ENCODE measurements around the gene BAZ2A.
"Not testable (repeated sequence)": the region's sequence is repeated elsewhere in the genome, so short reads cannot be mapped to it uniquely, and the experiment has no call there.

The BAZ2A gene

DNA sequence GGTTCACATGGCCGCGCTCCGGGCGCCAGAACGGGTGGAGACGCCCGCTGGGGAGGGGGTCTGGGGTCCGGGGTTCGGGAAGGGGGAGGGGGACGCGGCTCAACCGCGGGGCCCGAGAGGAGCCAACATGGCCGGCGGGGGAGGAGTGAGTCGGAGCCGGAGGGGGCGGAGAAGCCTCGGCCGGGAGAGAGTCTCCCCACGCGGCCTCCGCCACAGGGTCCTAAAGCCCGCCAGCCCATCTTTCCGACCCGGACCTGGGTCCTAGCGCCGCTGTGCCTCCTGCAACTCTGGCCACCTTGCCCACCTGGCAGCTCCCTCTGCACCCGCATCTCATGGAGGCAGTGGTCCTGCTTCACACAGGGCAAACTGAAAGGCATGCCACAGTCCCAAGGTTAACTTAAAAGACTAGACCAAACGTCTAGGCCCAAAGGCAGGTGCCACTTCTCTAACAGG is at the start of gene BAZ2A:
Gene BAZ2A, minus strand, starts transcription at position 147 of the 453 bp plus-strand sequence. CDS start 12,796 bp downstream, outside the sequence.
- DNase-seq, result peak; percentile 87 to 90
- TF ChIP-seq POLR2A (IDR thresholded peaks at IDR 0.05; ENCODE audit: low read length) (no peak), GATA1 (IDR thresholded peaks at IDR 0.05; ENCODE audit: low read depth, low read length) (no peak)

DNA sequence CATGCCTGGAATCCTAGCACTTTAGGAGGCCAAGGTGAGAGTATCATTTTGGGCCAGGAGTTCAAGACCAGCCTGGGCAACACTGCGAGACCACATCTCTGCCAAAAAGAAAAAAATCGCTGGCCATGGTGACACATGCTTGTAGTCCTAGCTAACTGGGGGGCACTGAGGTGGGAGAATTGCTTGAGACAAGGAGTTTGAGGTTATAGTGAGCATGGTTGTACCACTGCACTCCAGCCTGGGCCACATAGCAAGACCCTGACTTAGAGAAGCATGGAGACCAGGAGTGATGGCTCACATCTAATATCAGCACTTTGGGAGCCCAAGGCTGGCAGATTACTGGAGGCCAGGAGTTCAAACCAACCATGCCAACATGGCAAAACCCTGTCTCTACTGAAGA is 48.7 kb upstream of the BAZ2A start:
- TF ChIP-seq POLR2A (IDR thresholded peaks at IDR 0.05; ENCODE audit: low read length) (no peak), GATA1 (IDR thresholded peaks at IDR 0.05; ENCODE audit: low read depth, low read length) (no peak)
- DNase-seq, result no peak

DNA sequence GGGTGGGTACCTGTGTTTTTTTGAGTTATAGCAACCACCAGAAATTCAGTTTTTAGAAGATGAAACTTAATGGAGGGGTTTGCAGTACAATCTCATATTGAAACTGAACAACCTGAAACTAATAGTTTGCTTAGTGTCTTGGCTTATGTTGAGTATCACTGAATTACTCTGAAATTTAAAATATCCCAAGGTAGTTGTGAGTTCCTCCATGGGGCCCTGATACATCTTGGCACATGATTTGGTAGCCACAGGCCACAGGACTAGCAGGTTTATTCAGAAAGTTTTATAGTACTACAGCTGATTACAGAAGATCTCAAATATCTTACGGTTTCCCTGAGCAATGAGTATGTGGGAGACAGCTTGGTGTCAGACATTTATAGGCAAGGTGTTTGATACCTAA is 47.6 kb upstream of the BAZ2A start:
- TF ChIP-seq GATA1 (IDR thresholded peaks at IDR 0.05; ENCODE audit: low read depth, low read length) (no peak), POLR2A (IDR thresholded peaks at IDR 0.05; ENCODE audit: low read length) (no peak)
- no peak for DNase-seq

DNA sequence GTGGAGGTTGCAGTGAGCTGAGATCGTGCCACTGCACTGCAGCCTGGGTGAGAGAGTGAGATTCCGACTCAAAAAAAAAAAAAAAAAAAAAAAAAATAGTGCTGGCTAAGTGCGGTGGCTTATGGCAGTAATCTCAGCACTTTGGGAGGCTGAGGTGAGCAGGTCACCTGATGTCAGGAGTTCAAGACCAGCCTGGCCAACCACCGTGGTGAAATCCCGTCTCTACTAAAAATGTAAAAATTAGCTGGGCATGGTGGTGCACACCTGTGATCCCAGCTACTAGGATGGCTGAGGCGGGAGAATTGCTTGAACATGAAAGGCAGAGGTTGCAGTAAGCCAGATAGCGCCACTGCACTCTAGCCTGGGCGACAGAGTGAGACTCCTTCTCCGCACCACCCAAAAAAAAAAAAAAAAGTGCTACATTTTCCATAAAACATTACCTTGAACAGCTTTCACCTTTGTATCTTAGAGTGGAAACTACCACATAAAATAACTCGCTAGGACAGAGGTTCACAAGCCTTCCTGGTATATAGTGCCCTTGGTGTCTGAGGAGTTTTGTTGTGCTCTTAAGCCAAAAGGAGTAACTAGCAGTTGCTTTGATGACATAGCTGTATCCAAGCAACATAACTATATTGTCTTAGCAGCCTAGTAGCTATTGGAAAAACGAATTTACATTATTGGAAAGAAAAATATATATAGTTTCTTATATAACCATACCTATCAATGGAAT is 46.9 kb upstream of the BAZ2A start:
- no peak for TF ChIP-seq GATA1 (IDR thresholded peaks at IDR 0.05; ENCODE audit: low read depth, low read length)
- DNase-seq, result no peak

DNA sequence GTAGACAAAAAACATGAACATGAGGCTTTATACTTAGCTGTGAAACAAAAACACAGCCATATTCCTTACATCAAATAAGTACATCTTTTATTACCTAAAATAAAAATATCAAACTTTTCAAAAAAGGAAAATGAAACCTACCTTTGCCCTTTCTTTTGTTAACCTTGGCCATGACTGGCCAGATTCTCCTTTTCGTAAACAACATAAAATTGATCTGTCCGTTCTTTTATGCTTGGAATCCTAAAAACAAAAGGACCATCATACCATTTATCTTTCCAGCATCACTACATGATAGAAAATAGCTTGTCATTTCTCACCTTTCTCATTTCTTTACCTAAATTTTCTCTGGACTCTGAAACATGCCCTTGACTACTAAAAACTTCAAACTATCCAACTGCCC is 41.5 kb upstream of the BAZ2A start:
- no peak for DNase-seq
- TF ChIP-seq GATA1 (IDR thresholded peaks at IDR 0.05; ENCODE audit: low read depth, low read length) (no peak), POLR2A (IDR thresholded peaks at IDR 0.05; ENCODE audit: low read length) (no peak)

DNA sequence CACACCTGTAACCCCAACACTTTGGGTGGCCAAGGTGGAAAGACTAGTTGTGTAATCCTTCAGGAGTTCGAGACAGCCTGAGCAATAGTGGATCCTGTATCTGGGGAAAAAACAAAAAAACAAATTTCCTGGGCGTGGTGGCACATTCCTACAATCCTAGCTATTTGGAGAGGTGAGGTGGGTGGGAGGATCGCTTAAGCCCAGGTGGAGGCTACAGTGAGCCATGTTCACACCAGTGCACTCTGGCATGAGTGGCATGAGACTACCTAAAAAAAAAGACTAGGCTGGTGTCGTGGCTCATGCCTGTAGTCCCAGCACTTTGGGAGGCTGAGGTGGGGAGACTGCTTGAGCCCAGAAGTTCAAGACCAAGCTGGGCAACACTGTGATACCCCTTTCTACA is 40.7 kb upstream of the BAZ2A start:
- no peak for DNase-seq
- TF ChIP-seq POLR2A (IDR thresholded peaks at IDR 0.05; ENCODE audit: low read length) (no peak), GATA1 (IDR thresholded peaks at IDR 0.05; ENCODE audit: low read depth, low read length) (no peak)

DNA sequence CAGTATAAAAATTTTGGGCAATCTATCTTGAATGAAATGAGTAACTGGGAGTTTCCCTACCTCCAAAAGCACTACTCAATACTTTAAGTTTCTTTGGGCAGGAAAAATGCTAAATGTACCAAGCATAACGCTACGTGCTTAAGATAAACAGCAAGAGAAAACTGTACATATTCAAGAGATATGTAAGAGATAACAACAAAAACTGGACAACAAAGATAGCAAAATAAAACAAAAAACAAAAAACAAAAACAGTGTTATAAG is 38.0 kb upstream of the BAZ2A start:
- TF ChIP-seq POLR2A (IDR thresholded peaks at IDR 0.05; ENCODE audit: low read length), result no peak
- TF ChIP-seq GATA1 (IDR thresholded peaks at IDR 0.05; ENCODE audit: low read depth, low read length), result no peak
- no peak for DNase-seq

DNA sequence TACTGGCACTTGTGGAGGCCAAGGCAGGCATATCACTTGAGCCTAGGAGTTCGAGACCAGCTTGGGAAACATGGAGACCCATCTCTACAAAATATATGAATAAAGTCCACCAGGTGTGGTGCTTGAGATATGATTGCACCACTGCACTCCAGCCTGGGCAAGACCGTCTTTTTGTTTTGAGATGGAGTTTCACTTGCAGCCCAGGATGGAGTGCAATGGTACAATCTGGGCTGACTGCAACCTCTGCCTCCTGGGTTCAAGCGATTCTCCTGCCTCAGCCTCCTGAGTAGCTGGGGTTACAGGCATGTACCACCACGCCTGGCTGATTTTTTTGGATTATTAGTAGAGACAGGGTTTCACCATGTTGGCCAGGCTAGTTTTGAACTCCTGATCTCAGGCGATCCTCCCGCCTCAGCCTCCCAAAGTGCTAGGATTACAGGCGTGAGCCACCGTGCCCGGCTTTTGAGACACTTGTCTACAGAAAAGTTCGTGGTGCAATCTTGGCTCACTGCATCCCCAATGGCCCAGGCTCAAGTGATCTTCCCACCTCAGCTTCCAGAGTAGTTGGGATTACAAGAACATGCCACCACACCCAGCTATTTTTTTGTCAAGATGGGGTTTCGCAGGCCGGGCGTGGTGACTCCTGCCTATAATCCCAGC is 32.0 kb upstream of the BAZ2A start:
- no peak for TF ChIP-seq POLR2A (IDR thresholded peaks at IDR 0.05; ENCODE audit: low read length)
- no peak for TF ChIP-seq GATA1 (IDR thresholded peaks at IDR 0.05; ENCODE audit: low read depth, low read length)
- DNase-seq, result no peak

DNA sequence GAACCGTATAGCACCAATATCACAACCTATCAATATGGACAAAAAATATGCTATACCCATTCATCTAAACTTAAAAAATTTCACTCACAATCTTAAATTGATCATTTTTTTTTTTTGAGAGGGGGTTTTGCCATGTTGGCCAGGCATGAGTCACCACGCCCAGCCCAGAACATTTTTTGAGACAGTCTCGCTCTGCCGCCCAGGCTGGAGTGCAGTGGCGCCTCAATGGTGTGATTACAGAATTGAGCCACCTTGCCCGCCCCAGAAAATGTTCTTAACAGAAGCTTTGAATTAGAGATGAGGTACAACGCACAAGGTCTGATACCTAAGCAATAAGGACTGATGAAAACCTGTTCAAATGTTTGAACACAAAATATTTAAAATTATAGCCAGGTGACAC is 31.4 kb upstream of the BAZ2A start:
- TF ChIP-seq POLR2A (IDR thresholded peaks at IDR 0.05; ENCODE audit: low read length), result no peak
- no peak for DNase-seq

DNA sequence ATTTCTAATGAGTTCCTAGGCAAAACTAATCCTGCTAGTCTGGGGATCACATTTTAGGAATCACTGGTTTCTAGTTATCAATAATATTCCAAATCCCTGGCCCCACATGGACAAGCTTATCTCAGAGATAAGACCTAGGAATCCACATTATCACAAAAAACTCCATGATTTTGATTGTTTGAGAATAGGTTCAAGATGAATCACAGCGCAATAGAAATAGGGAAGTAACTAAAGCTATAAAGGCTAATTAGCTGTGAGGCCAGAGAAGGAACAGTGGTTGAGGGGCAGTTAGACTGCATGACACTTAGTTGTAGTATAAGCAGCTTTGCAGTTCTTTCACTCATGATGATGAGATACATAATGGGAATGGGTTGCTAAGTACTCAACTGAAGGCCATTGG is 28.8 kb upstream of the BAZ2A start:
- DNase-seq, result no peak
- no peak for TF ChIP-seq POLR2A (IDR thresholded peaks at IDR 0.05; ENCODE audit: low read length)
- no peak for TF ChIP-seq GATA1 (IDR thresholded peaks at IDR 0.05; ENCODE audit: low read depth, low read length)

DNA sequence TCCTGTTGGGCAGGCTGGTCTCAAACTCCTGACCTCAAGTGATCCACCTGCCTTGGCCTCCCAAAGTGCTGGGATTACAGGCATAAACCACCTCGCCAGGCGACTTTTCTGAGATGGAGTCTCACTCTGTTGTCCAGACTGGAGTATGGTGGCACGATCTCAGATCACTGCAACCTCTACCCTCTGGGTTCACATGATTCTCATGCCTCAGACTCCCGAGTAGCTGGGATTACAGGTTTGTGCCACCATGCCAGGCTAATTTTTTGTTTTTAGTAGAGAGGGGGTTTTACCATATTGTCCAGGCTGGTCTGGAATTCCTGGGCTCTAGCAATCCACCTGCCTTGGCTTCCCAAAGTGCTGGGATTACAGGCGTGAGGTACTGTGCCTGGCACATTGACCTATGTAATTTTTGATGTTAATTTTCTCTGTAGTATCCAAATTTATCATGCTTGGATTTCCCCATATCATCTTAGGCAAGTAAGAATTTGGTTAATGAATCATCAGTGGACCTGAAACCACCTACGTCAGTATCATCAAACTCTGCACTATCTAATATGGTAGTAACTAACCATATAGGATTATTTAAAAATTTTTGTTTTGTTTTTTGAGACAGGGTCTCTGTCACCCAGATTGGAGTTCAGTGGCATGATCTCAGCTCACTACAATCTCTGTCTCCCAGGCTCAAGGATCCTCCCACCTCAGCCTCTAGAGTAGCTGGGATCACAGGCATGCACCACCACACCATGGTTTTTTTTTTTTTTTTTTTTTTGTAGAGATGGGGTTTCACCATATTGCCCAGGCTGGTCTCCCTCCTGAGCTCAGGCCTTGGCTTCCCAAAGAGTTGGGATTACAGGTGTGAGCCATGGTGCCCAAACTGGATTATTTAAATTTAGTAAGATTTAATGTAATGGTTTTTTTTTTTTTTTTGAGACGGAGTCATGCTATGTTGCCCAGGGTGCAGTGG is 27.6 kb upstream of the BAZ2A start:
- no peak for TF ChIP-seq GATA1 (IDR thresholded peaks at IDR 0.05; ENCODE audit: low read depth, low read length)
- no peak for TF ChIP-seq POLR2A (IDR thresholded peaks at IDR 0.05; ENCODE audit: low read length)
- no peak for DNase-seq

DNA sequence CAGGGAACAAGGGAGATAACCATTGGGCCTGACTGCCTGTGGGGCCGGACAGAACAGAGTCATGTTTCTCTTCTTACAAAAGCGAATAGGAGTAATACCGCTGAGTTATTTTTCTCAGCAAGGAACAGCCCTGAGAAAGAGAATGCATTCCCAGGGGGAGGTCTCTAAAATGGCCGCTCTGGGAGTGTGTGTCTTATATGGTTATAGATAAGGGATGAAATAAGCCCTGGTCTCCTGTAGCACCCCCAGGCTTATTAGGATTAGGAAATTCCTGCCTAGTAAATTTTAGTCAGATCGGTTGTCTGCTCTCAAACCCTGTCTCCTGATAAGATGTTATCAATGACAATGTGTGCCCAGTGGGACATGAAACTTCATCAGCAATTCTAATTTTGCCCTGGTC is 23.7 kb upstream of the BAZ2A start:
- DNase-seq, result peak; percentile 28 to 30

DNA sequence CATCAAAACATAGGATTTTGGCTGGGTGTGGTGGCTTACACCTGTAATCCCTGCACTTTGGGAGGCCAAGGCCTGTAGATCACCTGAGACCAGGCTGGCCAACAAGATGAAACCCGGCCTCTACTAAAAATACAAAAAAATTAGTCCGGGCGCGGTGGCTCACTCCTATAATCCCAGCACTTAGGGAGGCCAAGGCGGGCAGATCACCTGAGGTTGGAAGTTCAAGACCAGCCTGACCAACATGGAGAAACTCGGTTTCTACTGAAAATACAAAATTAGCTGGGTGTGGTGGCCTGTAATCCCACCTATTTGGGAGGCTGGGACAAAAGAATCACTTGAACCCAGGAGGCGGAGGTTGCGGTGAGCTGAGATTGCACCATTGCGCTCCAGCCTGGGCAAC is 17.9 kb upstream of the BAZ2A start:
- DNase-seq, result not testable (repeated sequence)

DNA sequence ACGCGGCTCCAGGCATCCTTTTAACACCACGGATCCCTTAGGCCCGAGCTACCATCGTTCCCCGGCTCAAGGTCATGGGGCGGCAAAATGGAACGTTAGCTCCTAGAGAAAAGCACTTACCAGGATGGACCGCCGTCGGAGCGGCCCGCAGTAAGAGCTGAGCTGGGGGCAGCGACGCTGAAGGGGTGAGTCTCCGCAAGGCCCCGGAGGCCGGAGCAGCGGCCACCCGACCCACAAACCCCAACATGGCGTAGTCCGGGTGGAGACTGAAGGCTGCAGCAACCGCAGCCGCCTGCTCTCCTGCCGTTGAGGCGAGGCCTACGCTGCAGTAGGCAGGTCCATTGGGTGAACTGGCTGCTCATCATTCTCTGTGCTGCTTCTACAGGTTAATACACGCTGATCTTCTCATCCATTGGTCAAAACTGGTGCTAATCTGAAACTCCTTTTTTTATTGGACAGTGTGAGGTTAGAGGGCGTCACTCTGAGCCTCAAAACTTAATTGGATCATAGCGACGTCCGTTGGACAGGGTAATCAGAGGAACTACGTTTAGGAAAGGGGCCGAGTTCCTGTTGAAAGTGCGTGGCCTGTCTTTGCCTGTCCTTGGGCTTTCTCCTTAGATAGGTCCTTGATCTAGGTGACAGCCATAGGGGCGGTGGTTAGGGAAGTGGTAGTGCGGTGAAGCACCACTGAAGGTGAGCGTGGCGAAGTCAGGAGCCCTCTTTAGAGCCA is 15.8 kb upstream of the BAZ2A start, which contains the start of gene ATP5F1B:
Gene ATP5F1B, minus strand, starts transcription at position 268 of the 730 bp plus-strand sequence. Its CDS starts 21 bp downstream, at position 247.
- DNase-seq, result peak; percentile 98 to 100
- TF ChIP-seq GATA1 (IDR thresholded peaks at IDR 0.05; ENCODE audit: low read depth, low read length), result no peak
- peak; percentile 100 for TF ChIP-seq POLR2A (IDR thresholded peaks at IDR 0.05; ENCODE audit: low read length)
